ENCODE measurements around the gene PHF1. TPM values are rescaled to one million over a fixed set of nuclear protein-coding genes. Genes with fewer than 3 reads are reported as not detected.

The PHF1 gene
- polyA plus RNA-seq, 1 donor (not counting 4 experiments of a cell fraction or from before 2014, with no cell fraction given), result 15.8 TPM

DNA sequence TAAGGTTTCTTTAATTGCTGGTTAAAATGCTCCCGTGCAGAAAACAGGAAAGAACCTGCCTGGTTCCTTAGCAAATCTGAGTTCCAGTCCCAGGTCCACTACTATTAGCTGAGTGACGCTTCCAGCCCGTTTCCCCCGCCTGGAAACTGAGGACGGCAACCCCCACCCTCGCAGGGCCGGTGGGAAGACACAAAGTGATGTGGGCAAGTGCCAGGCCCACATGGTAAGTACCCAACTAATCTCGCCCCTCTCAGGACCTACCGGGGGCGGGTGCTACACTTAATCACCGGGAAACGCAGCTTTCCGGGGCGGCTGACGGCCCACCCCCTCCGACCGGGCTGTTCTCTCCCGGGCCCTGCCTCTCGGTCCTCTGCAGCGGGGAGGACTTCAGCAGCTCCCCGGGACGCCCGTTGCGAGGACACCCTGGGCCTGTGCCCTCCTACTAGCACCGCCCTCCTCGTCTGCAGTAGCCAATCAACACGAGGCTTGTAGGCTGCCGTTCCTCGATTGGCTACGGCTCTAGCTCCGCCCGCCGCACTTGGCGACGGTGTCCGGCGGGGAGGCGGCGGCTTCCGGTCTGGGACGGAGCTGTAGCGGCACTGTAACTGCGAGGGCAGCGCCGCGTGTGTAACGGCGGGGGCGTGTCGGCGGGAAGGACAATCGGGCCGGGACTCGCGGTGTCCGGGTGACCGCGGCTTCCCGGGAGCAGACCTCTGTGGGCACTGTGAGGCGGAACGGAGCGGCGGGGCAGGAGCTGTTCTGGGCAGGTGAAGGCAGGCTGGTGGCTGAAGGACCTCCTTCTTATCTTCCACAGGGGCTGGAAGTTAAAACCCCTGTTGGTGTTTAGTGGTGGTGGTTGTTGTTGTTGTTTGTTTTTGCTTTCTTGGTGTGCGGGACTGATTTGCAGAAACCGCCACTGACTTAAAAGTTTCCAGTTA is 43.5 kb downstream of the PHF1 start, which contains the start of gene ZBTB9:
Gene ZBTB9 (plus strand): TSS at position 568 of the 938 bp plus-strand sequence. CDS start 525 bp downstream, outside the sequence.
- Histone ChIP-seq H3K79me2 (ENCODE audit: control insufficient read depth, insufficient read depth, low read length) (peaks cover 18% of the 10 kb centered on the region), H3K36me3 (ENCODE audit: control insufficient read depth in 2 of 2, extremely low read depth in 1 of 2, insufficient read depth in 2 of 2, low read length in 2 of 2) (peaks cover 3 to 10% of the 10 kb centered on the region in 2 experiments), H3K4me2 (ENCODE audit: control insufficient read depth, extremely low read depth, insufficient read depth, low read depth, low read length) (peak within 1 kb of the TSS; percentile 97), H3K4me3 (ENCODE audit: control insufficient read depth in 2 of 3, extremely low read depth in 1 of 3, insufficient read depth in 2 of 3, low read depth in 1 of 3, low read length in 3 of 3) (peak within 1 kb of the TSS; percentile 67 to 93 (median 91)), H3K4me1 (ENCODE audit: control insufficient read depth, extremely low read depth, insufficient read depth, low read length) (peaks cover 5% of the 10 kb centered on the region), H3K9me1 (ENCODE audit: control insufficient read depth, extremely low read depth, insufficient read depth, low read length) (peaks cover 2% of the 10 kb centered on the region), H3K27me3 (ENCODE audit: control insufficient read depth, extremely low read depth, insufficient read depth, low read length) (no peaks in the 10 kb centered on the region), H4K20me1 (ENCODE audit: control insufficient read depth, extremely low read depth, insufficient read depth, low read length) (no peaks in the 10 kb centered on the region), H2AFZ (ENCODE audit: control insufficient read depth, low read length) (peak within 1 kb of the TSS; percentile 89), H3K9me3 (ENCODE audit: control insufficient read depth, low read depth, low read length) (no peaks in the 10 kb centered on the region), H3K9ac (ENCODE audit: control insufficient read depth, extremely low read depth, insufficient read depth, low read length) (peak within 1 kb of the TSS; percentile 84), H3K27ac (ENCODE audit: control insufficient read depth, insufficient read depth, low read length) (peak within 1 kb of the TSS; percentile 68)
- FAIRE-seq (peak; percentile 36), DNase-seq (ENCODE audit: low read depth, low spot score) (peak; percentile 81)
- dilution Hi-C loops (cut with MboI; ENCODE audit: extremely low pct_ligation_motif_present, low sequenced_read_pairs), result no loop called here
- no peak for TF ChIP-seq EZH2 (IDR thresholded peaks at IDR 0.05; ENCODE audit: low read length)
- no peak for TF ChIP-seq CTCF (optimal IDR thresholded peaks at IDR 0.05 in 1 of 3, IDR thresholded peaks at IDR 0.05 in 1 of 3, conservative IDR thresholded peaks at IDR 0.05 in 1 of 3; ENCODE audit: extremely low read depth in 1 of 3, insufficient read depth in 2 of 3, low read length in 3 of 3)

DNA sequence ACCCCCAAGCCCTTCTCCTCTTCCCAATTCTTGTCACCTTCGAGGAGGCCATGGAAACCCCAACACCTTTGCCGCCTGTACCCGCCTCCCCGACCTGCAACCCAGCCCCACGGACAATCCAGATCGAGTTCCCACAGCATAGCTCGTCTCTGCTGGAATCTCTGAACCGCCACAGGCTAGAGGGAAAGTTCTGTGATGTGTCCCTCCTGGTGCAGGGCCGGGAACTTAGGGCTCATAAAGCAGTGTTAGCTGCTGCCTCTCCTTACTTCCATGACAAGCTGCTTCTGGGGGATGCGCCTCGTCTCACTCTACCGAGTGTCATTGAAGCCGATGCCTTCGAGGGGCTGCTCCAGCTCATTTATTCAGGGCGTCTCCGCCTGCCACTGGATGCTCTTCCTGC is 44.2 kb downstream of the PHF1 start:
- peak overlapping the region; percentile 62 for H3K27ac ChIP-seq (ENCODE audit: control insufficient read depth, insufficient read depth, low read length)
- peaks cover 2% of the 10 kb centered on the region for H3K9me1 ChIP-seq (ENCODE audit: control insufficient read depth, extremely low read depth, insufficient read depth, low read length)
- H4K20me1 ChIP-seq (ENCODE audit: control insufficient read depth, extremely low read depth, insufficient read depth, low read length), result no peaks in the 10 kb centered on the region
- no peaks in the 10 kb centered on the region for H3K9me3 ChIP-seq (ENCODE audit: control insufficient read depth, low read depth, low read length)
- peak overlapping the region; percentile 67 to 93 (median 91) for H3K4me3 ChIP-seq (ENCODE audit: control insufficient read depth in 2 of 3, extremely low read depth in 1 of 3, insufficient read depth in 2 of 3, low read depth in 1 of 3, low read length in 3 of 3)
- TF ChIP-seq EZH2 (IDR thresholded peaks at IDR 0.05; ENCODE audit: low read length) (no peak), CTCF (optimal IDR thresholded peaks at IDR 0.05 in 1 of 3, IDR thresholded peaks at IDR 0.05 in 1 of 3, conservative IDR thresholded peaks at IDR 0.05 in 1 of 3; ENCODE audit: extremely low read depth in 1 of 3, insufficient read depth in 2 of 3, low read length in 3 of 3) (no peak)
- peak overlapping the region; percentile 89 for H2AFZ ChIP-seq (ENCODE audit: control insufficient read depth, low read length)
- dilution Hi-C loops (cut with MboI; ENCODE audit: extremely low pct_ligation_motif_present, low sequenced_read_pairs), result no loop called here
- DNase-seq (ENCODE audit: low read depth, low spot score) (no peak), FAIRE-seq (no peak)
- H3K27me3 ChIP-seq (ENCODE audit: control insufficient read depth, extremely low read depth, insufficient read depth, low read length), result no peaks in the 10 kb centered on the region
- peak overlapping the region; percentile 84 for H3K9ac ChIP-seq (ENCODE audit: control insufficient read depth, extremely low read depth, insufficient read depth, low read length)
- H3K4me1 ChIP-seq (ENCODE audit: control insufficient read depth, extremely low read depth, insufficient read depth, low read length), result peaks cover 5% of the 10 kb centered on the region
- H3K4me2 ChIP-seq (ENCODE audit: control insufficient read depth, extremely low read depth, insufficient read depth, low read depth, low read length), result peak overlapping the region; percentile 97
- peaks cover 18% of the 10 kb centered on the region for H3K79me2 ChIP-seq (ENCODE audit: control insufficient read depth, insufficient read depth, low read length)
- H3K36me3 ChIP-seq (ENCODE audit: control insufficient read depth in 2 of 2, extremely low read depth in 1 of 2, insufficient read depth in 2 of 2, low read length in 2 of 2), result peaks cover 3 to 10% of the 10 kb centered on the region in 2 experiments

All from keratinocyte (primary cell).